WTC11 (cell line): ENCODE measurements around the gene ADAMTS8. TPM values are rescaled to one million over a fixed set of nuclear protein-coding genes. Genes with fewer than 3 reads are reported as not detected.

ENCODE experiments used
- ATAC-seq: fragments of 200-7000 bp; cut with Tn5 transposase; 2 replicates; pipeline ENCODE4 v1.10.0; 2021; ENCODE audit warnings: mild to moderate bottlenecking, moderate library complexity
- CTCF ChIA-PET: fragments of 300-600 bp; sonication (Branson Sonifier 250); formaldehyde crosslinking; loops from one replicate; lab custom pipeline; 2021; ENCODE audit warnings: antibody characterized with exemption; lab: Charles Lee
- POLR2A ChIA-PET: fragments of 350-600 bp; sonication (Branson Sonifier 250); formaldehyde crosslinking; loops from one replicate; lab custom pipeline; 2021; ENCODE audit warnings: antibody characterized with exemption; lab: Charles Lee
- DNase-seq: peaks from one replicate; pipeline ENCODE4 v3.0.0; 2021; ENCODE audit warnings: low spot score
- H3K27ac Mint-ChIP-seq: 2 replicates; pipeline ENCODE4 v1.8.0; 2021; ENCODE audit warnings: mixed read lengths
- H3K27me3 Mint-ChIP-seq: 2 replicates; pipeline ENCODE4 v1.8.0; 2021; ENCODE audit warnings: low read depth, mild to moderate bottlenecking, moderate library complexity, mixed read lengths
- H3K36me3 Mint-ChIP-seq: 2 replicates; pipeline ENCODE4 v1.8.0; 2021; ENCODE audit warnings: mixed read lengths
- H3K4me1 Mint-ChIP-seq: 2 replicates; pipeline ENCODE4 v1.8.0; 2022; ENCODE audit warnings: mixed read lengths
- H3K4me3 Mint-ChIP-seq: 2 replicates; pipeline ENCODE4 v1.8.0; 2021; ENCODE audit warnings: mild to moderate bottlenecking, moderate library complexity, mixed read lengths
- H3K9me3 Mint-ChIP-seq: 2 replicates; pipeline ENCODE4 v1.8.0; 2021; ENCODE audit warnings: mixed read lengths
- ARID4B ChIP-seq: sonication (generic); formaldehyde crosslinking; IDR thresholded peaks from 2 replicates; pipeline ENCODE4 v1.8.0; 2023; ENCODE audit warnings: missing genetic modification reagents, mild to moderate bottlenecking, borderline replicate concordance
- CREB1 ChIP-seq: sonication (generic); formaldehyde crosslinking; IDR thresholded peaks from 2 replicates; pipeline ENCODE4 v1.8.0; 2023; ENCODE audit warnings: mild to moderate bottlenecking, missing genetic modification reagents
- ESRRA ChIP-seq: sonication (generic); formaldehyde crosslinking; IDR thresholded peaks from 2 replicates; pipeline ENCODE4 v1.8.1; 2022; ENCODE audit warnings: mild to moderate bottlenecking, missing genetic modification reagents, borderline replicate concordance
- FOXJ3 ChIP-seq: sonication (generic); formaldehyde crosslinking; IDR thresholded peaks from 2 replicates; pipeline ENCODE4 v1.9.0; 2021; ENCODE audit warnings: missing genetic modification reagents, mild to moderate bottlenecking, borderline replicate concordance
- FOXK1 ChIP-seq: sonication (generic); formaldehyde crosslinking; IDR thresholded peaks from 2 replicates; pipeline ENCODE4 v1.8.0; 2022; ENCODE audit warnings: mild to moderate bottlenecking, moderate library complexity, missing genetic modification reagents
- FOXP4 ChIP-seq: sonication (generic); formaldehyde crosslinking; IDR thresholded peaks from 2 replicates; pipeline ENCODE4 v1.8.0; 2022; ENCODE audit warnings: mild to moderate bottlenecking, missing genetic modification reagents
- GABPB1 ChIP-seq: sonication (generic); formaldehyde crosslinking; IDR thresholded peaks from 2 replicates; pipeline ENCODE4 v1.8.1; 2023; ENCODE audit warnings: mild to moderate bottlenecking, missing genetic modification reagents
- GRHL2 ChIP-seq: fragments of 250-450 bp; sonication (Bioruptor Pico); IDR thresholded peaks from 2 replicates; pipeline ENCODE4 v1.8.0; 2022; ENCODE audit warnings: mild to moderate bottlenecking, moderate library complexity; ENCODE audit not compliant: insufficient replicate concordance, severe bottlenecking
- IRF2 ChIP-seq: sonication (generic); formaldehyde crosslinking; IDR thresholded peaks from 2 replicates; pipeline ENCODE4 v1.8.0; 2022; ENCODE audit warnings: low read depth, missing genetic modification reagents, borderline replicate concordance
- JAZF1 ChIP-seq: fragments of 250-450 bp; sonication (Bioruptor Pico); IDR thresholded peaks from 2 replicates; pipeline ENCODE4 v1.9.0; 2021; ENCODE audit warnings: moderate library complexity, mild to moderate bottlenecking, inconsistent platforms
- KAT7 ChIP-seq: sonication (generic); formaldehyde crosslinking; IDR thresholded peaks from 2 replicates; pipeline ENCODE4 v1.8.1; 2023; ENCODE audit warnings: missing genetic modification reagents, mild to moderate bottlenecking, borderline replicate concordance
- MAX ChIP-seq: sonication (generic); formaldehyde crosslinking; IDR thresholded peaks from 2 replicates; pipeline ENCODE4 v1.8.0; 2022; ENCODE audit warnings: mild to moderate bottlenecking, missing genetic modification reagents
- NR3C1 ChIP-seq: sonication (generic); formaldehyde crosslinking; conservative IDR thresholded peaks from 2 replicates; pipeline ENCODE4 v1.8.1; 2023; ENCODE audit warnings: low read depth, mild to moderate bottlenecking, missing genetic modification reagents
- PREB ChIP-seq: sonication (generic); formaldehyde crosslinking; IDR thresholded peaks from 2 replicates; pipeline ENCODE4 v1.8.1; 2022; ENCODE audit warnings: mild to moderate bottlenecking, missing genetic modification reagents, moderate library complexity, borderline replicate concordance
- RELA ChIP-seq: sonication (generic); formaldehyde crosslinking; IDR thresholded peaks from 2 replicates; pipeline ENCODE4 v1.8.1; 2022; ENCODE audit warnings: missing genetic modification reagents, mild to moderate bottlenecking, borderline replicate concordance
- RORB ChIP-seq: fragments of 250-450 bp; sonication (Bioruptor Pico); IDR thresholded peaks from 2 replicates; pipeline ENCODE4 v1.9.0; 2021; ENCODE audit warnings: mild to moderate bottlenecking
- SMAD3 ChIP-seq: sonication (generic); formaldehyde crosslinking; IDR thresholded peaks from 2 replicates; pipeline ENCODE4 v1.8.0; 2022; ENCODE audit warnings: missing genetic modification reagents, mild to moderate bottlenecking, borderline replicate concordance
- SMAD4 ChIP-seq: sonication (generic); formaldehyde crosslinking; IDR thresholded peaks from 2 replicates; pipeline ENCODE4 v1.8.0; 2022; ENCODE audit warnings: mild to moderate bottlenecking, missing genetic modification reagents
- TCF7 ChIP-seq: sonication (generic); formaldehyde crosslinking; IDR thresholded peaks from 2 replicates; pipeline ENCODE4 v1.8.0; 2022; ENCODE audit warnings: mild to moderate bottlenecking, low read depth, missing genetic modification reagents, moderate library complexity
- TEAD1 ChIP-seq: sonication (generic); formaldehyde crosslinking; IDR thresholded peaks from 2 replicates; pipeline ENCODE4 v1.8.0; 2022; ENCODE audit warnings: mild to moderate bottlenecking, missing genetic modification reagents
- ZBTB21 ChIP-seq: sonication (generic); formaldehyde crosslinking; IDR thresholded peaks from 2 replicates; pipeline ENCODE4 v1.8.1; 2023; ENCODE audit warnings: mild to moderate bottlenecking, missing genetic modification reagents, borderline replicate concordance
- ZNF232 ChIP-seq: sonication (generic); formaldehyde crosslinking; IDR thresholded peaks from 2 replicates; pipeline ENCODE4 v1.8.0; 2022; ENCODE audit warnings: mild to moderate bottlenecking, missing genetic modification reagents
- ZSCAN18 ChIP-seq: fragments of 250-450 bp; sonication (Bioruptor Pico); IDR thresholded peaks from 2 replicates; pipeline ENCODE4 v2.1.2; 2022; ENCODE audit warnings: mild to moderate bottlenecking, moderate library complexity
- total RNA-seq: library from RNA; stranded (reverse); gene quantifications from 3 replicates; pipeline ENCODE4 v1.2.3, GENCODE V29; 2021
- TF ChIP-seq, protein P1 (sequence below): sonication (generic); formaldehyde crosslinking; IDR thresholded peaks from 2 replicates; pipeline ENCODE4 v1.8.1; 2022; ENCODE audit warnings: low read depth, mild to moderate bottlenecking, moderate library complexity, missing genetic modification reagents, borderline replicate concordance

The ADAMTS8 gene
- total RNA-seq, 1 experiment from 2014 or later: 9.9 TPM

- TF ChIP-seq FOXK1 (CRISPR knock-in tag) (no peak), ZBTB21 (CRISPR knock-in tag) (no peak), PREB (CRISPR knock-in tag) (no peak), TEAD1 (no peak), JAZF1 (no peak), RELA (CRISPR knock-in tag) (no peak), FOXP4 (CRISPR knock-in tag) (no peak), ZNF232 (CRISPR knock-in tag) (no peak)
Measured at GRCh38 chr11:130421697-130422096, 6.7 kb downstream of the ADAMTS8 start (continued).

GRCh38 chr11:130421199-130421585 is 7.2 kb downstream of the ADAMTS8 start:
- DNase-seq: no peak
- Mint-ChIP-seq H3K27ac (no peak overlapping the region), H3K9me3 (peaks cover 3% of the 10 kb centered on the region; the same call in 1 of the 2 replicates), H3K36me3 (peaks cover 5% of the 10 kb centered on the region), H3K27me3 (peaks cover 7% of the 10 kb centered on the region), H3K4me1 (peaks cover 14% of the 10 kb centered on the region), H3K4me3 (no peak overlapping the region)
- TF ChIP-seq, protein P1, sequence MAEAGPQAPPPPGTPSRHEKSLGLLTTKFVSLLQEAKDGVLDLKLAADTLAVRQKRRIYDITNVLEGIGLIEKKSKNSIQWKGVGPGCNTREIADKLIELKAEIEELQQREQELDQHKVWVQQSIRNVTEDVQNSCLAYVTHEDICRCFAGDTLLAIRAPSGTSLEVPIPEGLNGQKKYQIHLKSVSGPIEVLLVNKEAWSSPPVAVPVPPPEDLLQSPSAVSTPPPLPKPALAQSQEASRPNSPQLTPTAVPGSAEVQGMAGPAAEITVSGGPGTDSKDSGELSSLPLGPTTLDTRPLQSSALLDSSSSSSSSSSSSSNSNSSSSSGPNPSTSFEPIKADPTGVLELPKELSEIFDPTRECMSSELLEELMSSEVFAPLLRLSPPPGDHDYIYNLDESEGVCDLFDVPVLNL (CRISPR knock-in tag): no peak
- TF ChIP-seq SMAD4 (CRISPR knock-in tag) (no peak), NR3C1 (CRISPR knock-in tag) (no peak), FOXJ3 (CRISPR knock-in tag) (no peak), ARID4B (no peak)
- ChIA-PET POLR2A (no interaction called here), CTCF (no interaction called here)
- no peak for ATAC-seq

DNA sequence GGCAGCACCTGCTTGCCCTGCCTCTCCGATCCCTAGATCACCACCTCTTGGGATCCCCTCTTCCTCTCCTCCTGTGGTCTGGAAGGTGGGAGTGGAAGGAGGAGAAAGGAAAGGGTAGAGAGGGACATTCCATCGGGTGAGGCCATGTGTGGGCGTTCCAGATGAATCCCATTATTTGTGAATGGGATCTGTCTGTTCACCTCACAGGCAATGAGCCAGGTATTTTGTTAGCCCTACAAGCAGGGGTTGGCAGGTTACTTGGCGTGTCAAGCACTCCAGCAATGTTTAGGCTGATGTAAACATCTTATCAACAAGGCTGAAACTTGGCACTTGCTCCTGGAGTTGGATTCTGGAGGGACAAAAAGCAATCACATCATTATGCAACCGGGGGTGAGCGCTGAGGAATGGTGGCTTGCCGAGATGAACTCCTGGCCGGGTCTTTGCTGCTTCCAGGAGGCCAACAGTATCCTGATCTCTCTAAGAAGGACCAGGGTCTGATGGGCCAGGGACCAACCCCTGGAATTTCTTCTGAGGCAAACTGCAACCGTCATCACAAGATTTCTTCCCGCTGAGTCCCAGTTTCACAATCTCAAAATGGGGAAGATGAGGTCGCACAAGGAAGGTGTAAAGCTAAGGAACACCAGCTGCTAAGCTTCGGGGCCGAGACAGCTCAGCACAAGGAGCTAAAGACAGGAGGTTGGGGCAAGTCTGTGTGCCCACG is 7.8 kb downstream of the ADAMTS8 start:
- H3K36me3 Mint-ChIP-seq: peaks cover 5% of the 10 kb centered on the region
- peaks cover 14% of the 10 kb centered on the region for H3K4me1 Mint-ChIP-seq
- peaks cover 2% of the 10 kb centered on the region; the same call in 1 of the 2 replicates for H3K27me3 Mint-ChIP-seq
- ChIA-PET CTCF (no interaction called here), POLR2A (no interaction called here)
- H3K9me3 Mint-ChIP-seq: peaks cover 3% of the 10 kb centered on the region; the same call in 1 of the 2 replicates
- TF ChIP-seq ZSCAN18 (CRISPR knock-in tag) (no peak), MAX (CRISPR knock-in tag) (no peak), IRF2 (CRISPR knock-in tag) (no peak), GRHL2 (CRISPR knock-in tag) (no peak), CREB1 (CRISPR knock-in tag) (no peak), TCF7 (CRISPR knock-in tag) (no peak), GABPB1 (no peak), RORB (CRISPR knock-in tag) (no peak), SMAD3 (no peak), TEAD1 (no peak), KAT7 (no peak), ESRRA (no peak)
- H3K4me3 Mint-ChIP-seq: no peak overlapping the region
- peak overlapping the region; percentile 49; the same call in 1 of the 2 replicates for H3K27ac Mint-ChIP-seq
- ATAC-seq: no peak
- DNase-seq: no peak
